HEK293 (cell line): ENCODE results near the gene KRT14.

Experiments
- CTCF ChIP-seq: fragments of 450-650 bp; formaldehyde crosslinking; IDR thresholded peaks from 2 replicates; pipeline ENCODE4 v1.5.1; 2016; ENCODE audit warnings: missing biosample characterization, missing genetic modification characterization
- ZBTB21 ChIP-seq: fragments of 450-650 bp; formaldehyde crosslinking; IDR thresholded peaks from 2 replicates; pipeline ENCODE4 v1.5.1; 2017; ENCODE audit warnings: missing biosample characterization, missing genetic modification characterization
- ZBTB26 ChIP-seq: fragments of 450-650 bp; formaldehyde crosslinking; optimal IDR thresholded peaks from 2 replicates; pipeline ENCODE3; 2016; ENCODE audit warnings: missing biosample characterization, mild to moderate bottlenecking, missing genetic modification characterization
- ZBTB6 ChIP-seq: fragments of 450-650 bp; formaldehyde crosslinking; IDR thresholded peaks from 2 replicates; pipeline ENCODE4 v1.5.1; 2017; ENCODE audit warnings: missing biosample characterization, missing genetic modification characterization
- ZNF302 ChIP-seq: fragments of 450-650 bp; formaldehyde crosslinking; IDR thresholded peaks from 2 replicates; pipeline ENCODE4 v1.5.1; 2016; ENCODE audit warnings: missing biosample characterization, missing genetic modification characterization, low read depth
- ZNF311 ChIP-seq: fragments of 450-650 bp; formaldehyde crosslinking; IDR thresholded peaks from 2 replicates; pipeline ENCODE4 v1.5.1; 2017; ENCODE audit warnings: missing biosample characterization, missing genetic modification characterization, borderline replicate concordance
- ZNF660 ChIP-seq: fragments of 450-650 bp; IDR thresholded peaks from 2 replicates; pipeline ENCODE4 v1.5.1; 2018; ENCODE audit warnings: missing biosample characterization, mild to moderate bottlenecking, missing genetic modification characterization

- TF ChIP-seq ZNF311 (tag by site-specific recombination) = no peak
- no peak for TF ChIP-seq ZBTB21
- no peak for TF ChIP-seq ZBTB26
- no peak for TF ChIP-seq ZBTB6
- no peak for TF ChIP-seq ZNF660
- TF ChIP-seq CTCF (tag by site-specific recombination) = no peak
- no peak for TF ChIP-seq ZNF302 (tag by site-specific recombination)
Measured at GRCh38 chr17:41599680-41600079, 13.0 kb upstream of the KRT14 start.
